GM12892 (cell line): ENCODE data around the gene DYNC1LI2.

Source experiments
- POLR2A ChIP-seq: IDR thresholded peaks from 2 replicates; pipeline ENCODE4 v1.6.1; 2011; ENCODE audit warnings: low read depth, low read length, control low read depth
- POLR2AphosphoS5 ChIP-seq: IDR thresholded peaks from 2 replicates; pipeline ENCODE4 v1.6.1; 2011; ENCODE audit warnings: low read depth, low read length, control low read depth
- TAF1 ChIP-seq: IDR thresholded peaks from 2 replicates; pipeline ENCODE4 v1.6.1; 2011; ENCODE audit warnings: low read depth, mild to moderate bottlenecking, control low read depth, low read length, borderline replicate concordance

GRCh38 chr16:66682271-66682670 is 69.1 kb downstream of the DYNC1LI2 start:
- no peak for TF ChIP-seq POLR2AphosphoS5
- TF ChIP-seq POLR2A, result no peak
- no peak for TF ChIP-seq TAF1
